NCI-H82 (cell line): ENCODE data around the gene CAMK2B.

Source experiments
- DNase-seq: peaks from one replicate; lab custom pipeline; 2025; lab: John Stamatoyannopoulos, UW

CAMK2B gene

GRCh38 chr7:44308596-44309270 lies 16.7 kb downstream of the CAMK2B start:
- no peak for DNase-seq

- no peak for DNase-seq
Observed at GRCh38 chr7:44307905-44308595, 17.3 kb downstream of the CAMK2B start.

- peak; percentile 70 for DNase-seq
Observed at GRCh38 chr7:44307301-44307900, 18.0 kb downstream of the CAMK2B start.

- DNase-seq: peak; percentile 31
Observed at GRCh38 chr7:44306606-44307005, 18.8 kb downstream of the CAMK2B start.

- DNase-seq: no peak
Observed at GRCh38 chr7:44305564-44306507, 19.6 kb downstream of the CAMK2B start.

- DNase-seq: no peak
Observed at GRCh38 chr7:44294325-44295069, 30.9 kb downstream of the CAMK2B start.

GRCh38 chr7:44293561-44294324 lies 31.7 kb downstream of the CAMK2B start:
- DNase-seq: peak; percentile 70

- no peak for DNase-seq
Observed at GRCh38 chr7:44292876-44293560, 32.4 kb downstream of the CAMK2B start.

- DNase-seq: no peak
Observed at GRCh38 chr7:44292420-44292817, 33.0 kb downstream of the CAMK2B start.

GRCh38 chr7:44291733-44292419 lies 33.5 kb downstream of the CAMK2B start:
- no peak for DNase-seq

GRCh38 chr7:44291066-44291732 lies 34.2 kb downstream of the CAMK2B start:
- DNase-seq: no peak

- no peak for DNase-seq
Observed at GRCh38 chr7:44290252-44290620, 35.2 kb downstream of the CAMK2B start.

- no peak for DNase-seq
Observed at GRCh38 chr7:44289341-44290251, 35.8 kb downstream of the CAMK2B start.

- no peak for DNase-seq
Observed at GRCh38 chr7:44288811-44289340, 36.5 kb downstream of the CAMK2B start.

GRCh38 chr7:44288381-44288685 lies 37.1 kb downstream of the CAMK2B start:
- no peak for DNase-seq

- no peak for DNase-seq
Observed at GRCh38 chr7:44287488-44288380, 37.7 kb downstream of the CAMK2B start.
